PFSK-1 (cell line): ENCODE measurements around the gene RUNX2.

Experiments used
- FOXP2 ChIP-seq: optimal IDR thresholded peaks from 2 replicates; pipeline ENCODE3; 2011; ENCODE audit warnings: borderline replicate concordance, control low read depth, inconsistent platforms; ENCODE audit not compliant: insufficient read depth; ENCODE audit errors: extremely low read length, extremely low read depth
- POLR2AphosphoS5 ChIP-seq: IDR thresholded peaks from 2 replicates; pipeline ENCODE4 v1.6.1; 2012; ENCODE audit warnings: low read depth, mild to moderate bottlenecking, control low read depth, low read length, moderate library complexity
- REST ChIP-seq, 2 experiments: IDR thresholded peaks; 2 replicates each; pipeline versions ENCODE4 v1.6.1 to v1.8.0; 2011 to 2012; ENCODE audit warnings: low read depth in 2 of 2, low read length in 2 of 2, control low read depth in 1 of 2, inconsistent platforms in 1 of 2, mild to moderate bottlenecking in 1 of 2, moderate library complexity in 1 of 2; ENCODE audit not compliant: insufficient read depth in 1 of 2
- SIN3A ChIP-seq: IDR thresholded peaks from 2 replicates; pipeline ENCODE4 v1.6.1; 2012; ENCODE audit warnings: mild to moderate bottlenecking, low read length, moderate library complexity, borderline replicate concordance; ENCODE audit not compliant: insufficient read depth
- TAF1 ChIP-seq: IDR thresholded peaks from 2 replicates; pipeline ENCODE4 v1.6.1; 2012; ENCODE audit warnings: low read length, control low read depth, borderline replicate concordance; ENCODE audit not compliant: insufficient read depth

RUNX2 gene

DNA sequence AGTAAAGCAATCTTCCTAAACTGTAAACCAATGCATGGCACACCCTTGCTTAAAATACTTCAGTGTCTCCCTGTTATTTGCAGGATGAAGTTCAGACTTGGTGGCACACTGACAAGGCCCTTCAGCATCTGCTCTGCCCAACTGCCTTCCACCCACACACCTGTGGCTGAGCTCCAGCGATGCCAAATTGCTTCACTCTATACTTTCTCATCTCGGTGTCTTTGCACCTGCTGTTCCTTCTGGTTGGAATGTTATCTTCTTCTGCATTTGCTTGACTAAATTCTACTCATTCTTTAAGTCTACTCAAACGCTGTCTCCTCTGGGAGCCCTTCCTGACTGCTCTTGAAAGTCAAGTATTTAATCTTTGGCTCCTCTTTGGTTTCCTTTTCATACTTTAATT, 149.7 kb downstream of the RUNX2 start:
- TF ChIP-seq REST (IDR thresholded peaks at IDR 0.05; ENCODE audit: insufficient read depth in 1 of 2, low read depth in 2 of 2, low read length in 2 of 2), result no peak
- no peak for TF ChIP-seq TAF1
- no peak for TF ChIP-seq FOXP2
- TF ChIP-seq SIN3A, result no peak

DNA sequence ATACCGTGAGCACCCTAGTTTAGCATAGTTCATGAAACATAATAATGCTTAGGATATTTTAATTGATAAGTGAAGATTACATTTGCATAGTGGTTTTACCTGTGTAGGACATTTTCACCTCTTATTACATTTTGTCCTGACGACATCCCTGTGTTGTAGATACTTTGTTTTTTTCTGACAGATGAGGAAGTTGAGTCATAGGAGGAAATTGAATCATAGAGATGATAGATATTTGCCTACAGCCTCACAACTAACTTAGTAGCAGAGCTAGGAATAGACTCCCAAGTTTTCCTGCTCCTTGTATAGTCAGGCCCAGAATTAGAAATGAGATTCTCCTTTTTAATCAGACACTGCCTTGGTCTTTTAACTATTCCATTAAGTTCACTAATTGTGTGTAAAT, 150.1 kb downstream of the RUNX2 start:
- TF ChIP-seq TAF1, result no peak
- no peak for TF ChIP-seq SIN3A
- TF ChIP-seq POLR2AphosphoS5, result no peak
- TF ChIP-seq FOXP2, result no peak
- TF ChIP-seq REST (IDR thresholded peaks at IDR 0.05; ENCODE audit: insufficient read depth in 1 of 2, low read depth in 2 of 2, low read length in 2 of 2), result no peak

- TF ChIP-seq REST (IDR thresholded peaks at IDR 0.05; ENCODE audit: insufficient read depth in 1 of 2, low read depth in 2 of 2, low read length in 2 of 2) (no peak), SIN3A (no peak), TAF1 (no peak), FOXP2 (no peak), POLR2AphosphoS5 (no peak)
Measured at GRCh38 chr6:45479834-45480751, 152.0 kb downstream of the RUNX2 start.

- TF ChIP-seq TAF1 (no peak), FOXP2 (no peak), REST (IDR thresholded peaks at IDR 0.05; ENCODE audit: insufficient read depth in 1 of 2, low read depth in 2 of 2, low read length in 2 of 2) (no peak), POLR2AphosphoS5 (no peak), SIN3A (no peak)
Measured at GRCh38 chr6:45480752-45481415, 152.8 kb downstream of the RUNX2 start.
